Measurements from ENCODE around the gene NRG2.

Gene NRG2

GRCh38 chr5:139844472-139845145 lies 198.5 kb downstream of the NRG2 start:
- no peak overlapping the region for H3K27ac ChIP-seq
- no peak for TF ChIP-seq ZFX (IDR thresholded peaks at IDR 0.05; ENCODE audit: borderline replicate concordance)
- TF ChIP-seq, protein P1, sequence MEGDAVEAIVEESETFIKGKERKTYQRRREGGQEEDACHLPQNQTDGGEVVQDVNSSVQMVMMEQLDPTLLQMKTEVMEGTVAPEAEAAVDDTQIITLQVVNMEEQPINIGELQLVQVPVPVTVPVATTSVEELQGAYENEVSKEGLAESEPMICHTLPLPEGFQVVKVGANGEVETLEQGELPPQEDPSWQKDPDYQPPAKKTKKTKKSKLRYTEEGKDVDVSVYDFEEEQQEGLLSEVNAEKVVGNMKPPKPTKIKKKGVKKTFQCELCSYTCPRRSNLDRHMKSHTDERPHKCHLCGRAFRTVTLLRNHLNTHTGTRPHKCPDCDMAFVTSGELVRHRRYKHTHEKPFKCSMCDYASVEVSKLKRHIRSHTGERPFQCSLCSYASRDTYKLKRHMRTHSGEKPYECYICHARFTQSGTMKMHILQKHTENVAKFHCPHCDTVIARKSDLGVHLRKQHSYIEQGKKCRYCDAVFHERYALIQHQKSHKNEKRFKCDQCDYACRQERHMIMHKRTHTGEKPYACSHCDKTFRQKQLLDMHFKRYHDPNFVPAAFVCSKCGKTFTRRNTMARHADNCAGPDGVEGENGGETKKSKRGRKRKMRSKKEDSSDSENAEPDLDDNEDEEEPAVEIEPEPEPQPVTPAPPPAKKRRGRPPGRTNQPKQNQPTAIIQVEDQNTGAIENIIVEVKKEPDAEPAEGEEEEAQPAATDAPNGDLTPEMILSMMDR (IDR thresholded peaks at IDR 0.05): peak; percentile 82

GRCh38 chr5:139843991-139844390 lies 199.1 kb downstream of the NRG2 start:
- TF ChIP-seq, protein P1 (IDR thresholded peaks at IDR 0.05): no peak
- TF ChIP-seq ZFX (IDR thresholded peaks at IDR 0.05; ENCODE audit: borderline replicate concordance): no peak
- H3K27ac ChIP-seq: no peak overlapping the region

DNA sequence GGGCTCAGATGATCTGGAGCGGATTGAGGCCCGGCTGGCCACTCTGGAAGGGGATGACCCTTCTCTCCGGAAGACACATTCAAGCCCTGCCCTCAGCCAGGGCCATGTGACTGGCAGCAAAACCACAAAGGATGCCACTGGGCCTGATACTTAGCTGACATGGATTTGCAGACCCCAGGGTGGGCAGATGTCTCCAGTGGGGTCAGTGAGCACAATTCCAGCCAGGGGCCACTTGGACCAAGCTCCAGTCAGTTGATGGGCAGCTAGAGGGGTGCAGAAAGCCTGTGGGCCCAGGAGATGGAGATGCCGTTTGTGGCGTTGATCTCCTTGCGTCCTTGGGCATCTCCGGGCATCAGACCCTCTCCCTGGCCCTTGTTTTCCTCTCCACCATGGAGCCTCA lies 200.8 kb downstream of the NRG2 start:
- no peak for TF ChIP-seq ZFX (IDR thresholded peaks at IDR 0.05; ENCODE audit: borderline replicate concordance)
- TF ChIP-seq, protein P1 (IDR thresholded peaks at IDR 0.05): no peak
- H3K27ac ChIP-seq: no peak overlapping the region

DNA sequence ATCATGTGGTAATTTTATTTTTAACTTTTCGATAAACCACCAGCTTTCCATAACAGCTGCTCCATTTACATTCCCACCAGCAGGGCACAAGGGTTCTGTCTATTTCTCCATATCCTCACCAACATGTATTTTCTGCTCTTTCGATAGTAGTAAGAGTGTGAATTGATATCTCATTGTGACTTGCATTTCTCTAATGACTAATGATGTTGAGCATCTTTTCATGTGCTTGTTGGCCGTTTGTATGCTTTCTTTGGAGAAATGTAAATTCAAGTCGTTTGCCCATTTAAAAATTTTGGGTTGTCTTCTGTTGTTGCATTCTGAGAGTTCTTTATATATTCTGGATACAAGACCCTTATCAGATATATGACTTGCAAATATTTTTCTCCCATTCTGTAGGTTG lies 201.6 kb downstream of the NRG2 start:
- H3K27ac ChIP-seq: no peak overlapping the region
- TF ChIP-seq, protein P1 (IDR thresholded peaks at IDR 0.05): no peak

DNA sequence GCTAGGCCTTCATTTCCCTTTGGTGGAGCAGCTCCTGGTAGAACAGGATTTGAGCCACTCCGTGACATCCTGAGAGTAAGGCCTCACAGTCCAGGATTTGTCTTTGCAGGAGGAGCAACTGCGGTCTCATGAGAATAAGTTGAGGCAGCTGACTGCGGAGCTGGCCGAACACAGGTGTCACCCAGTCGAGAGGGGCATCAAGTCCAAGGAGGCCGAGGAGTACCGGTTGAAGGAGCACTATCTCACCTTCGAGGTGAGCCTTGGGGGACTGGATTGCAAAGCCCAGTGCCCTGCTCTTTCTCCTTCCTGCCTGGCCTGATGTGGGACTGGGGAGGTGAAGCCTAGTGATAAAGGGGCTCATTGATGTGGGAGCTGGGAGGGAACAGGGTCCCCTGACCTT lies 203.2 kb downstream of the NRG2 start:
- H3K27ac ChIP-seq: no peak overlapping the region
- no peak for TF ChIP-seq ZFX (IDR thresholded peaks at IDR 0.05; ENCODE audit: borderline replicate concordance)
- TF ChIP-seq, protein P1 (IDR thresholded peaks at IDR 0.05): no peak

DNA sequence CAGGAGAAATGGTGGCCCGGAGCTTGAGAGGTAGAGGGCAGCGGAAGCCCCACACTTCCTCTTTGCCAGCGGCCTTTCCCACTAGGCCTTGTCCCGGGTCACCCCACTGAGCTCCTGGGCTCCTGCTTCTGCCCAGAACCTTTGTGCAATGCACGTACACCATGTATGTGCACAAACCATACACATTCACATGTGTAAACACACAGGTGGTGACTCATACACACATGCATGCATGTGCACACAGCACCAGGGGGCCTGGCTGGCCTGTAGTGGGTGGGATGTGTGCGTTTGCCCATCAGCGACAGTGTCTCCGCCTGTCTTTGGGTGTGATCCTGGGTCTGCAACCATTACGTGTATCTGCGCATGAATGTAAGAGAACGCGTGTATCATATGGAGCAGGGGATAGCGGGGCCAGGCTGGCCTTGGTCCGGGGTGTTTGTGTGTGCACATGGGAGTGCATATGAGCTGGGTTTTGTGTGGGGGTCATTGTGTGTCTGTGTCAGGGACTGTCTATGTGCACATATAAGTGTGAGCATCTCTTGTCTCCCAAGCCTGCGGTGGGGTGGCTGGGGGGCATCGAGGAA lies 203.8 kb downstream of the NRG2 start:
- H3K27ac ChIP-seq: no peak overlapping the region
- TF ChIP-seq, protein P1 (IDR thresholded peaks at IDR 0.05): no peak
- TF ChIP-seq ZFX (IDR thresholded peaks at IDR 0.05; ENCODE audit: borderline replicate concordance): no peak

- TF ChIP-seq, protein P1 (IDR thresholded peaks at IDR 0.05): no peak
- no peak for TF ChIP-seq ZFX (IDR thresholded peaks at IDR 0.05; ENCODE audit: borderline replicate concordance)
Observed at GRCh38 chr5:139838381-139839197, 204.5 kb downstream of the NRG2 start.

More at GRCh38 chr5:139838381-139839197, 204.5 kb downstream of the NRG2 start:
- no peak overlapping the region for H3K27ac ChIP-seq

Data from 22Rv1 (cell line).